Measurements from ENCODE around the gene ITGAX. TPM values are rescaled to one million over a fixed set of nuclear protein-coding genes. Genes with fewer than 3 reads are reported as not detected.

ITGAX gene
- total RNA-seq, 4 donors from 2014 or later = 1.4 to 3.5 (median 2.6) TPM; not detected in 1

- Histone ChIP-seq H3K4me3 (no peak overlapping the region), H3K4me1 (no peaks in the 10 kb centered on the region), H3K27me3 (no peaks in the 10 kb centered on the region), H3K27ac (no peak overlapping the region), H3K9me3 (no peaks in the 10 kb centered on the region), H3K36me3 (no peaks in the 10 kb centered on the region)
- TF ChIP-seq, protein P1, sequence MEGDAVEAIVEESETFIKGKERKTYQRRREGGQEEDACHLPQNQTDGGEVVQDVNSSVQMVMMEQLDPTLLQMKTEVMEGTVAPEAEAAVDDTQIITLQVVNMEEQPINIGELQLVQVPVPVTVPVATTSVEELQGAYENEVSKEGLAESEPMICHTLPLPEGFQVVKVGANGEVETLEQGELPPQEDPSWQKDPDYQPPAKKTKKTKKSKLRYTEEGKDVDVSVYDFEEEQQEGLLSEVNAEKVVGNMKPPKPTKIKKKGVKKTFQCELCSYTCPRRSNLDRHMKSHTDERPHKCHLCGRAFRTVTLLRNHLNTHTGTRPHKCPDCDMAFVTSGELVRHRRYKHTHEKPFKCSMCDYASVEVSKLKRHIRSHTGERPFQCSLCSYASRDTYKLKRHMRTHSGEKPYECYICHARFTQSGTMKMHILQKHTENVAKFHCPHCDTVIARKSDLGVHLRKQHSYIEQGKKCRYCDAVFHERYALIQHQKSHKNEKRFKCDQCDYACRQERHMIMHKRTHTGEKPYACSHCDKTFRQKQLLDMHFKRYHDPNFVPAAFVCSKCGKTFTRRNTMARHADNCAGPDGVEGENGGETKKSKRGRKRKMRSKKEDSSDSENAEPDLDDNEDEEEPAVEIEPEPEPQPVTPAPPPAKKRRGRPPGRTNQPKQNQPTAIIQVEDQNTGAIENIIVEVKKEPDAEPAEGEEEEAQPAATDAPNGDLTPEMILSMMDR (IDR thresholded peaks at IDR 0.05) = no peak
- no peak for TF ChIP-seq POLR2A (IDR thresholded peaks at IDR 0.05)
- DNase-seq = no peak
- intact Hi-C loops (cut with DNase I; ENCODE audit: low total_unique reads) = no loop called here
Observed at GRCh38 chr16:31402687-31403086, 47.7 kb downstream of the ITGAX start.

DNA sequence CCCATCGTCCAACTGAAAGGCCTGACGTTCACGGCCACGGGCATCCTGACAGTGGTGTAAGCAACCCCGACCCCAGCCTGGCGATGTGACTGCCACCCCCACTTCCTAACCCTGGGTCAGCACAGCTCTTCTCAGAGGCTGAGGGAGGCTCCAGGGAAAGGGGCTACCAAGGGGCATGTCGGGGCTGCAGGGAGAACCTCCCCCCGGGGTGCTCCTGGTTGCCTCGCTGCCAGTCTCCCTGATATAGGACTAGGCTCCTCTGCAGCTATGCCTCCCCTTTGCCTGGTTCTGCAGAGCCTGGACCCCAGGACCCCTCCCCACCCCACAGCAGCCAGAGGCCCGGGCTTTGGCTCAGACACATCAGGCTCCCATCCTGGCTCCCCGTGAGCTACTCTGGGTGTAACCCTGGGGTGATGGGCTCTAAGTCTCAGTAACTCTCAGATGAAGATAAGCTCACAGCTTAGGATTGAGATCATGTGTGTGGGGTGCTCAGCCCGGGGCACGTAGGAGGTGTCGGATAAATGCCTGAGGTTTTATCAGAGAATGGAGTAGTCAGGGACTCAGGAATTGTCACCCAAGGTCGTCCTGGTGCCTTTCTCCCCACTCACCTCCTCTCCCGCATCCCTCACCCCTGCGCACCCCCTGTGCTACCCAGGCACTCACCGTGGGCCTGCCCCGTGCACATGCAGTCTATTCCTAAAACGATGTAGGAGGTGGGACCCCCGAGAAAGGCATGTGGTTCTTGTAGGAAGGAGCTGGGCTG lies 48.8 kb downstream of the ITGAX start:
- intact Hi-C loops (cut with DNase I; ENCODE audit: low total_unique reads) = no loop called here
- Histone ChIP-seq H3K4me3 (no peak overlapping the region), H3K9me3 (no peaks in the 10 kb centered on the region), H3K4me1 (no peaks in the 10 kb centered on the region), H3K27ac (no peak overlapping the region), H3K27me3 (no peaks in the 10 kb centered on the region), H3K36me3 (no peaks in the 10 kb centered on the region)
- no peak for DNase-seq
- TF ChIP-seq, protein P1 (IDR thresholded peaks at IDR 0.05) = no peak
- no peak for TF ChIP-seq POLR2A (IDR thresholded peaks at IDR 0.05)

DNA sequence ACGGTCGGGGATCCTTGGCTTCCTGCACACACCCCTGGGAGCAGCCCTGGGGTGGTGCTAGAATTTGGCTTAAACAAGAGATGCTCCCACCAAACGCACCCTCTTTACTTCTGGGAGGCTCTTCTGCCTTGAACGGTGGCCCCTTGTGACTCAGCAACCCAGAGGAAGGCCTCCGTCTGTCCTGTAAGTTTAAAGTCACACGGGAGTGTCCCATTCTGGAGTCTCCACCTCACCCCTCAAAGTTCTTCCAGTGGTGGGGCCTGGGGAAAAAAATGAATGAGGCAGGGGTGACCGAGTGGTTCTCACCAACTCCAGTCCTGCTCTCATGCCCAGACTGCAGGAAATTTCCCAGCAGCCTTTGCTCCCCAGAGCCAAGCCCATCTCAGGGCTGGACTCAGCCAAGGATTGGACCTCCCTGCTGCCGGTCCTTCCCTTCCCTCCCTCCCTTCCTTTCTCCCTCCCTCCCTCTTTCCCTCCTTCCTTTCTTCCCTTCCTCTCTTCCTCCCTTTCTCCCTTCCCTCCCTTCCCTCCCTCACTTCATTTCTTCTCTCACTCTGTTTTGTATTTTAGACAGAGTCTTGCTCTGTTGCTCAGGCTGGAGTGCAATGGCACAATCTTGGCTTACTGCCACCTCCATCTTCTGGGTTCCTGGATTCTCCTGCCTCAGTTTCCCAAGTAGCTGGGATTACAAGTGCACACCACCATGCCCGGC lies 49.5 kb downstream of the ITGAX start:
- no peak overlapping the region for H3K4me3 ChIP-seq
- no peaks in the 10 kb centered on the region for H3K9me3 ChIP-seq
- no peaks in the 10 kb centered on the region for H3K4me1 ChIP-seq
- intact Hi-C loops (cut with DNase I; ENCODE audit: low total_unique reads) = no loop called here
- no peak for DNase-seq
- H3K27me3 ChIP-seq = no peaks in the 10 kb centered on the region
- no peak for TF ChIP-seq POLR2A (IDR thresholded peaks at IDR 0.05)
- TF ChIP-seq, protein P1 (IDR thresholded peaks at IDR 0.05) = no peak
- H3K36me3 ChIP-seq = no peaks in the 10 kb centered on the region
- no peak overlapping the region for H3K27ac ChIP-seq

- Histone ChIP-seq H3K9me3 (no peaks in the 10 kb centered on the region), H3K4me1 (no peaks in the 10 kb centered on the region), H3K27ac (no peak overlapping the region), H3K27me3 (no peaks in the 10 kb centered on the region), H3K4me3 (no peak overlapping the region), H3K36me3 (no peaks in the 10 kb centered on the region)
- no peak for TF ChIP-seq POLR2A (IDR thresholded peaks at IDR 0.05)
- TF ChIP-seq, protein P1 (IDR thresholded peaks at IDR 0.05) = no peak
- DNase-seq = no peak
- intact Hi-C loops (cut with DNase I; ENCODE audit: low total_unique reads) = no loop called here
Observed at GRCh38 chr16:31407406-31407805, 52.4 kb downstream of the ITGAX start.

- no peak for DNase-seq
- intact Hi-C loops (cut with DNase I; ENCODE audit: low total_unique reads) = no loop called here
- no peaks in the 10 kb centered on the region for H3K27me3 ChIP-seq
Observed at GRCh38 chr16:31409433-31409832, 54.5 kb downstream of the ITGAX start.

More at GRCh38 chr16:31409433-31409832, 54.5 kb downstream of the ITGAX start:
- Histone ChIP-seq H3K27ac (no peak overlapping the region), H3K4me1 (no peaks in the 10 kb centered on the region), H3K4me3 (no peak overlapping the region), H3K9me3 (no peaks in the 10 kb centered on the region), H3K36me3 (no peaks in the 10 kb centered on the region)
- no peak for TF ChIP-seq POLR2A (IDR thresholded peaks at IDR 0.05)
- TF ChIP-seq, protein P1 (IDR thresholded peaks at IDR 0.05) = no peak
